GM19372 (cell line): ENCODE measurements around the gene RASSF6.
"Not testable (repeated sequence)": the region's sequence is repeated elsewhere in the genome, so short reads cannot be mapped to it uniquely, and the experiment has no call there.

Experiments used
- ATAC-seq: cut with Tn5 transposase; IDR thresholded peaks from one replicate; pipeline ENCODE4 v1.9.1; 2021; ENCODE audit warnings: mild to moderate bottlenecking, low read depth, moderate library complexity; ENCODE audit not compliant: unreplicated experiment

Gene RASSF6

GRCh38 chr4:73613130-73613529 lies 7.1 kb downstream of the RASSF6 start:
- ATAC-seq: no peak

- no peak for ATAC-seq
Observed at GRCh38 chr4:73612032-73612431, 8.2 kb downstream of the RASSF6 start.

GRCh38 chr4:73609706-73610105 lies 10.5 kb downstream of the RASSF6 start:
- no peak for ATAC-seq

- no peak for ATAC-seq
Observed at GRCh38 chr4:73608689-73609594, 11.3 kb downstream of the RASSF6 start.

- no peak for ATAC-seq
Observed at GRCh38 chr4:73607375-73608033, 12.7 kb downstream of the RASSF6 start.

GRCh38 chr4:73606465-73606974 lies 13.7 kb downstream of the RASSF6 start:
- ATAC-seq: peak; percentile 60

- ATAC-seq: no peak
Observed at GRCh38 chr4:73603854-73604584, 16.2 kb downstream of the RASSF6 start.

GRCh38 chr4:73603271-73603710 lies 16.9 kb downstream of the RASSF6 start:
- ATAC-seq: peak; percentile 40

GRCh38 chr4:73600954-73601353 lies 19.3 kb downstream of the RASSF6 start:
- ATAC-seq: no peak

- ATAC-seq: no peak
Observed at GRCh38 chr4:73599182-73599581, 21.1 kb downstream of the RASSF6 start.

- ATAC-seq: no peak
Observed at GRCh38 chr4:73597594-73597993, 22.6 kb downstream of the RASSF6 start.

- not testable (repeated sequence) for ATAC-seq
Observed at GRCh38 chr4:73597183-73597582, 23.1 kb downstream of the RASSF6 start.

- no peak for ATAC-seq
Observed at GRCh38 chr4:73596001-73596400, 24.2 kb downstream of the RASSF6 start.

GRCh38 chr4:73593631-73594241 lies 26.5 kb downstream of the RASSF6 start:
- ATAC-seq: no peak

- peak; percentile 81 for ATAC-seq
Observed at GRCh38 chr4:73589887-73590801, 30.1 kb downstream of the RASSF6 start.

GRCh38 chr4:73589261-73589847 lies 30.9 kb downstream of the RASSF6 start:
- peak; percentile 29 for ATAC-seq

- ATAC-seq: no peak
Observed at GRCh38 chr4:73588613-73589012, 31.6 kb downstream of the RASSF6 start.

- ATAC-seq: no peak
Observed at GRCh38 chr4:73586666-73587065, 33.6 kb downstream of the RASSF6 start.

GRCh38 chr4:73586040-73586439 lies 34.2 kb downstream of the RASSF6 start:
- no peak for ATAC-seq
